Adrenal gland (tissue), 12 donors: ENCODE measurements around the gene ABHD14A. TPM values are rescaled to one million over a fixed set of nuclear protein-coding genes. Genes with fewer than 3 reads are reported as not detected.

Source experiments
- DNase-seq, 7 donors: peaks; one replicate each; pipeline ENCODE4 v3.0.0-alpha.2; 2019 to 2020
- H3K27ac ChIP-seq, 5 donors: fragments of 200-600 bp; sonication (generic) in 4 of 5; 1 replicate in 3 of 5; 2 replicates in 2 of 5; pipeline versions ENCODE4 v1.5.1 to v1.8.0; 2016 to 2020; ENCODE audit warnings: mild to moderate bottlenecking in 1 of 5
- H3K27me3 ChIP-seq: fragments of 200-600 bp; 2 replicates; pipeline ENCODE4 v1.8.0; 2021
- H3K36me3 ChIP-seq, 2 donors: fragments of 200-600 bp; replicated peaks in 1 of 2; 1 replicate in 1 of 2; 2 replicates in 1 of 2; pipeline versions ENCODE4 v1.5.1 to v1.8.0; 2018 to 2022
- H3K4me1 ChIP-seq, 2 donors: fragments of 200-600 bp; replicated peaks in 1 of 2; 1 replicate in 1 of 2; 2 replicates in 1 of 2; pipeline versions ENCODE4 v1.5.1 to v1.8.0; 2018 to 2021
- H3K4me3 ChIP-seq, 4 donors: fragments of 200-600 bp; sonication (generic) in 3 of 4; one replicate each; pipeline ENCODE4 v1.5.1; 2016 to 2018
- H3K9me3 ChIP-seq, 3 donors: fragments of 200-600 bp; sonication (generic) in 1 of 3; replicated peaks in 1 of 3; 1 replicate in 2 of 3; 2 replicates in 1 of 3; pipeline versions ENCODE4 v1.5.1 to v1.8.0; 2016 to 2021
- POLR2A ChIP-seq, 2 donors: fragments of 450-650 bp; IDR thresholded peaks; one replicate each; pipeline ENCODE4 v1.6.1; 2017; ENCODE audit warnings: antibody characterized with exemption in 2 of 2, mild to moderate bottlenecking in 2 of 2, moderate library complexity in 1 of 2
- WGBS, 4 donors: extraction: QIAGEN DNeasy Blood & Tissue Kit in 2 of 4; methylation state at CpG; one replicate each; pipeline versions ENCODE4 v1.1.5 to v1.1.7; 2013 to 2017; 5-methylcytosine and 5-hydroxymethylcytosine counted together
- intact Hi-C, 2 donors: fragments of 100-400 bp; cut with DNase I; formaldehyde crosslinking; loops; one replicate each; pipeline versions ENCODE4 v1.14.1 to v1.15.0; 2022 to 2023
- polyA plus RNA-seq, 3 donors: library from polyadenylated mRNA; stranded (reverse); fragments of 200-250 nt in 2 of 3; fragments of 350-450 nt in 1 of 3; fragmentation: Illumina TruSeq in 1 of 3; extraction: RNeasy Lipid Tissue Mini Kit (QIAGEN cat#74804) in 1 of 3; gene quantifications; one replicate each; pipeline ENCODE4 v1.2.3, GENCODE V29; 2013 to 2014
- total RNA-seq, 9 donors: library from RNA; depleted of rRNA in 4 of 9; stranded (reverse); fragments of >200 nt in 4 of 9; fragments of 120-200 nt in 1 of 9; fragmentation: NEBNext Ultra II Directional in 1 of 9; extraction: Animal tissue kit (Norgen Biotek cat#: 25700) in 1 of 9; gene quantifications; one replicate each; pipeline versions ENCODE4 v1.1.0 to v1.2.4, GENCODE V29; 2013 to 2023
- TF ChIP-seq, protein P1 (sequence below), 6 experiments: fragments of 450-650 bp in 4 of 6; fragments of 200-600 bp in 2 of 6; sonication (generic) in 1 of 6; IDR thresholded peaks; 1 replicate in 5 of 6; 2 replicates in 1 of 6; pipeline versions ENCODE4 v1.5.1 to v1.8.0; 2016 to 2021; ENCODE audit warnings: antibody characterized with exemption in 6 of 6, mild to moderate bottlenecking in 2 of 6, moderate library complexity in 1 of 6
- donor health status: healthy with polysubstance abuse.
- donor health status: Bipolar disorder and iron deficiency.
- donor health status: DM: yes; HTN: yes; CAD: no.
- donor health status: DM: no; HTN: no; CAD: no.
- donor health status: DM: no; HTN: no; CAD: no.
- donor health status: DM: yes; HTN: yes; CAD: no.

The ABHD14A gene
- total and polyA plus RNA-seq, 12 donors, result 29.3 to 162 (median 77.1) TPM

DNA sequence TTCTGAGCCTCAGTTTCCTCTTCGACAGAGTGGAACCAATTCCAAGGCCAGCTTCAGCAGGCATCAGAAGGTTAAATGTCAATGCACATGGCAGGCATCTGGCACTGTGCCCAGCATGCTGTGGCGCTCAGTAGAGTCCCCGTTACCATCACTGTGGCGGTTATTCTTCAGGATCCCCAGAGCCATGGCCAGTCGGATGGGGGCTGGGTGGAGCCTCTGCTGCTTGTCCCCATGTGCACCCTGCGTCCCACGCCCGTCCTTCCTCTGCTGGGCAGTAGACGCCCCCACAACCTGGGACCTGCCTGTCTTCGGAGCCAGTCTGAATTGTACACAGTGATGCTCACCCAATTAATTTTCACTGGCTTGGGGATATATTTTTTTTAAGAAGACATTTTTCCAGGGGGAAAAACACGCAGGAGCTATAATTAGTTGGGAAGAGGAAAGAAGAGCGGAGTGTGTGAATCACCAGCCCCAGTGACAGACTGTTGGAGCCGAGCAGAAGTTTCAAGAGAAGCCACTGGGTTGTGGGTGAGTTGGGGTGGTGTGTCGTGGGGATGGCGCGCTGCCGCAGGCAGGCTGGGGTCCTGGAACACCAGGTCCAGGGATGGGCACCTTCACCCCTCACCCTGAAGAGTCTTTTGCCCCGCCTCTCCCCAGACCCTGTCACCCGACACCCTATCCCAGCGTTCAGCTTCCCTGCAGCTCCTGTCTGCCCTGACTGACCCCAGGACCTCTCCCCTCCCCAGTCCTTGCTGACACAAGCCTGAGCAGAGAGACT lies 47.6 kb downstream of the ABHD14A start:
- peak in 4 of 7 donors; percentile 50 to 79 (median 60) for DNase-seq
- Histone ChIP-seq H3K27me3 (no peaks in the 10 kb centered on the region), H3K27ac (peak overlapping the region in 3 of 5 donors; percentile 32 to 84 (median 71)), H3K4me1 (peaks cover 17 to 47% of the 10 kb centered on the region in 2 donors), H3K36me3 (no peaks in the 10 kb centered on the region), H3K4me3 (no peak overlapping the region), H3K9me3 (no peaks in the 10 kb centered on the region)
- intact Hi-C loops, result no loop called here
- WGBS, 4 donors, result 40 to 62% (median 58%) methylated on average over 18 to 20 of the region's 20 CpGs
- TF ChIP-seq, protein P1, sequence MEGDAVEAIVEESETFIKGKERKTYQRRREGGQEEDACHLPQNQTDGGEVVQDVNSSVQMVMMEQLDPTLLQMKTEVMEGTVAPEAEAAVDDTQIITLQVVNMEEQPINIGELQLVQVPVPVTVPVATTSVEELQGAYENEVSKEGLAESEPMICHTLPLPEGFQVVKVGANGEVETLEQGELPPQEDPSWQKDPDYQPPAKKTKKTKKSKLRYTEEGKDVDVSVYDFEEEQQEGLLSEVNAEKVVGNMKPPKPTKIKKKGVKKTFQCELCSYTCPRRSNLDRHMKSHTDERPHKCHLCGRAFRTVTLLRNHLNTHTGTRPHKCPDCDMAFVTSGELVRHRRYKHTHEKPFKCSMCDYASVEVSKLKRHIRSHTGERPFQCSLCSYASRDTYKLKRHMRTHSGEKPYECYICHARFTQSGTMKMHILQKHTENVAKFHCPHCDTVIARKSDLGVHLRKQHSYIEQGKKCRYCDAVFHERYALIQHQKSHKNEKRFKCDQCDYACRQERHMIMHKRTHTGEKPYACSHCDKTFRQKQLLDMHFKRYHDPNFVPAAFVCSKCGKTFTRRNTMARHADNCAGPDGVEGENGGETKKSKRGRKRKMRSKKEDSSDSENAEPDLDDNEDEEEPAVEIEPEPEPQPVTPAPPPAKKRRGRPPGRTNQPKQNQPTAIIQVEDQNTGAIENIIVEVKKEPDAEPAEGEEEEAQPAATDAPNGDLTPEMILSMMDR (IDR thresholded peaks at IDR 0.05), result no peak
- TF ChIP-seq POLR2A (IDR thresholded peaks at IDR 0.05), result no peak

DNA sequence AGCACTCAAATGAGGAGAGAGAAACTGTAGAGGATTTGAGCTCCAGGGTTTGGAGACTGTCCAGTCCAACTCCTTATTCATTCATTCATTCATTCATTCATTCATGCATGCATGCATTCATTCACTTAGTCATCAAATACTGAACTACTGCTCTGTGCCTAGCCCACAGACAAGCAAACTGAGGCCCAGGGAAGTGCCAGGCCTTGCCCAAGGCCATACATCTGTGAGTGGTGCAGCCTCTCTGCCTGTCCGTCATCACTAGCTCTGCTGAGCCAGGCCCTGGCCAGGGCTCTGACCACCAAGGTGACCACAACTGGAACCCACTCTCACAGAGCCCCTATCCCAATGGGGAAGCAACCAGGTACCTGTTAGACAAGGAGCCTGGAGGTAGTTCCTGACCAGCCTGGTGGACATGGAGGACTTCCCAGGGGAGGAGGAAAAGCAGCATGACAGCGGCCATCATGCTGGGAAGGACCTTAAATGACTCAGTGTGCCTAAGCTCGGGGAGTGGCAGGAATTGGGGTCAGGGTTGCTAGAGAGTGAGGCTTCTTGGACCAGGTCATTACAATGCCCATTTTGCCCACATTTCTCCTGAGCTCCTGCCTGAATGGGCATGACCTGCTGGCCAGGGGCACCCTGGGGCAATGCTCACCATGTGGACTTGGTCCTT lies 48.4 kb downstream of the ABHD14A start:
- Histone ChIP-seq H3K9me3 (no peaks in the 10 kb centered on the region), H3K4me3 (no peak overlapping the region), H3K27me3 (no peaks in the 10 kb centered on the region), H3K4me1 (peaks cover 17 to 49% of the 10 kb centered on the region in 2 donors), H3K27ac (peak overlapping the region in 3 of 5 donors; percentile 46 to 84 (median 71)), H3K36me3 (no peaks in the 10 kb centered on the region)
- intact Hi-C loops, result no loop called here
- TF ChIP-seq, protein P1 (IDR thresholded peaks at IDR 0.05), result no peak
- DNase-seq, result no peak
- WGBS, 4 donors, result 30 to 49% (median 44%) methylated on average over 3 of the region's 3 CpGs

DNA sequence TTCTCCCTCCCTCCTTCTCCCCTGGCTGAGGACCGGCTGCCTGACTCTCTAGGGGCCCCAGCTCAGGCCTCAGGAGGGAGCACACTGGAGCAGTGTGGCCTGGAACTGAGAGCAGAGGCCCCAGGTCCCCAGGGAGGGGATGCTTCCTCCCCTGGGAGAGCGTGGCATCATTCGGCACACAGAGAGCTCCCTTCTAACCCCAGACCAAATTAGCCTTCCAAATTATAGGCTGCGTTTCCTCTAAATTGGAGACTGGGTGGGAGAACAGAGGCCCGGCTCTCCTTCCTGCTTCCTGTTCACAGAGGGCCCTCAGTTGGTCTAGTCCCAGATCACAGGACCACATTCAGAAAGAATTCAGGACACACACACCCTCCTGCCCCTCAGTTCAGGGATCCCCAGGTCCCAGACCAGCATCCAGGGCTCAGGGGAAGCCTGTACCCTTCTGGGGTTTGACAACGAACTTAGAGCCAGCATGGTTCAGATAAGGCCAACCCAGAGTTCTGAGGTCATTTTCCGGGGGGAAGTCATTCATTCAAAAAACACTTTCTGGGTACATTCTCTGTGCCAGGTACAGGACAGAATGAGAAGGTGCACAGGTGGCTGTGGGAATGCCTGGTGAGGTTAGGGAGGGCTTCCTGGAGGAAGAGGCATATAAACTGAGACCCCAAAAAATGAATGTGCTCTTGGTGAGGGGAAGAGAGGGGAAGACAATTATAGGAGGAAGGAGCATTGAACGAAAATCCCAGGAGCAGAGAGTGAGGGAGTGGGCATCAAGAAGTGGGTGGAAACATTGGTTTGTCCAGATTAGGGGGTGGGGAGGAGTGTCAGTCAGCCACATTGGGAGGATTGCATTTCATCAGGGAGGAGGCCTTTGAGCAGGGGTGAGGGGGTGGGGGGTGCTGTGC lies 49.2 kb downstream of the ABHD14A start:
- TF ChIP-seq POLR2A (IDR thresholded peaks at IDR 0.05), result no peak
- TF ChIP-seq, protein P1 (IDR thresholded peaks at IDR 0.05), result no peak
- WGBS, 4 donors, result 61 to 74% (median 68%) methylated on average over 4 to 8 of the region's 8 CpGs
- no peak overlapping the region for H3K4me3 ChIP-seq
- no peaks in the 10 kb centered on the region for H3K9me3 ChIP-seq
- H3K4me1 ChIP-seq, result peaks cover 17 to 58% of the 10 kb centered on the region in 2 donors
- intact Hi-C loops, result no loop called here
- no peaks in the 10 kb centered on the region for H3K27me3 ChIP-seq
- H3K36me3 ChIP-seq, result no peaks in the 10 kb centered on the region
- peak in 1 of 7 donors; percentile 52 for DNase-seq
- peak overlapping the region in 3 of 5 donors; percentile 46 to 84 (median 71) for H3K27ac ChIP-seq
